T-cell (primary cell): ENCODE data around the gene C1QTNF9. TPM values are rescaled to one million over a fixed set of nuclear protein-coding genes. Genes with fewer than 3 reads are reported as not detected.
A peak's percentile ranks its signal among the peaks of the same experiment; 100 is the strongest.
"Not testable (repeated sequence)": the region's sequence is repeated elsewhere in the genome, so short reads cannot be mapped to it uniquely, and the experiment has no call there.

Source experiments
- ATAC-seq, 4 experiments: fragments of 200-7000 bp in 3 of 4; fragments of 150-1000 bp in 1 of 4; cut with Tn5 transposase; replicated peaks in 1 of 4; 1 replicate in 3 of 4; 2 replicates in 1 of 4; pipeline ENCODE4 v1.10.0; 2021; ENCODE audit warnings: moderate library complexity in 3 of 4, mild to moderate bottlenecking in 2 of 4, moderate number of reproducible peaks in 1 of 4
- CTCF ChIA-PET, 2 donors: fragments of 300-600 bp; sonication (Branson Sonifier 250); formaldehyde crosslinking; loops; one replicate each; lab custom pipeline; 2022; ENCODE audit warnings: antibody characterized with exemption in 2 of 2; lab: Charles Lee
- POLR2A ChIA-PET, 2 donors: fragments of 300-600 bp; sonication (Branson Sonifier 250); formaldehyde crosslinking; loops; one replicate each; lab custom pipeline; 2022; ENCODE audit warnings: antibody characterized with exemption in 2 of 2; lab: Charles Lee
- DNase-seq, 35 experiments: peaks; one replicate each; pipeline versions ENCODE4 v3.0.0 to v3.0.0-alpha.2; 2013 to 2023
- H3K27ac ChIP-seq: one replicate; pipeline ENCODE4 v1.5.1; 2013; ENCODE audit warnings: low read length
- H3K27me3 ChIP-seq, 2 experiments: replicated peaks in 1 of 2; 1 replicate in 1 of 2; 2 replicates in 1 of 2; pipeline versions ENCODE4 v1.6.1 to v1.7.0; 2013; ENCODE audit warnings: low read length in 1 of 2, mixed read lengths in 1 of 2; ENCODE audit not compliant: control insufficient read depth in 2 of 2, insufficient read depth in 2 of 2; ENCODE audit errors: extremely low read depth in 1 of 2
- H3K36me3 ChIP-seq, 2 donors: 1 replicate in 1 of 2; 2 replicates in 1 of 2; pipeline versions ENCODE4 v1.6.1 to v1.7.0; 2013; ENCODE audit warnings: low read length in 1 of 2; ENCODE audit not compliant: control insufficient read depth in 2 of 2, insufficient read depth in 1 of 2; ENCODE audit errors: extremely low read depth in 1 of 2
- H3K4me1 ChIP-seq, 2 experiments: 1 replicate in 1 of 2; 2 replicates in 1 of 2; pipeline versions ENCODE4 v1.6.1 to v1.7.0; 2013; ENCODE audit warnings: low read length in 2 of 2, mixed read lengths in 1 of 2; ENCODE audit not compliant: insufficient read depth in 2 of 2, control insufficient read depth in 1 of 2; ENCODE audit errors: extremely low read depth in 1 of 2
- H3K4me3 ChIP-seq, 2 donors: 1 replicate in 1 of 2; 2 replicates in 1 of 2; pipeline versions ENCODE4 v1.5.1 to v1.7.0; 2013; ENCODE audit warnings: mild to moderate bottlenecking in 2 of 2, low read length in 1 of 2, moderate library complexity in 1 of 2; ENCODE audit not compliant: control insufficient read depth in 1 of 2; ENCODE audit errors: extremely low read depth in 1 of 2
- H3K9me3 ChIP-seq: 2 replicates; pipeline ENCODE4 v1.7.0; 2013
- H3K27ac Mint-ChIP-seq, 2 donors: one replicate each; pipeline ENCODE4 v1.8.0; 2020 to 2021; ENCODE audit warnings: mild to moderate bottlenecking in 2 of 2, mixed read lengths in 2 of 2
- H3K27me3 Mint-ChIP-seq, 2 donors: one replicate each; pipeline ENCODE4 v1.8.0; 2021 to 2022; ENCODE audit warnings: mixed read lengths in 2 of 2
- H3K36me3 Mint-ChIP-seq: one replicate; pipeline ENCODE4 v1.8.0; 2021; ENCODE audit warnings: mixed read lengths
- H3K4me1 Mint-ChIP-seq, 3 donors: one replicate each; pipeline ENCODE4 v1.8.0; 2020 to 2022; ENCODE audit warnings: mixed read lengths in 3 of 3, mild to moderate bottlenecking in 1 of 3
- H3K4me3 Mint-ChIP-seq, 3 donors: one replicate each; pipeline ENCODE4 v1.8.0; 2020 to 2022; ENCODE audit warnings: mild to moderate bottlenecking in 3 of 3, mixed read lengths in 3 of 3, moderate library complexity in 3 of 3
- H3K9me3 Mint-ChIP-seq, 3 donors: one replicate each; pipeline ENCODE4 v1.8.0; 2020 to 2022; ENCODE audit warnings: mixed read lengths in 3 of 3
- WGBS: methylation state at CpG from one replicate; pipeline ENCODE4 v1.1.5; 2013; ENCODE audit warnings: missing lambda C conversion rate; ENCODE audit not compliant: insufficient coverage; 5-methylcytosine and 5-hydroxymethylcytosine counted together
- total RNA-seq, 35 experiments: library from RNA in 6 of 35; stranded (reverse) in 6 of 35; fragments of 120-200 nt in 1 of 35; gene quantifications; one replicate each; pipeline versions ENCODE4 v1.2.1 to v1.2.4 and lab custom pipeline; 2013 to 2026

Gene C1QTNF9
- total RNA-seq, 5 donors from 2014 or later (not counting 1 experiment from before 2014, with no cell fraction given): 0.23 TPM; not detected in 4

DNA sequence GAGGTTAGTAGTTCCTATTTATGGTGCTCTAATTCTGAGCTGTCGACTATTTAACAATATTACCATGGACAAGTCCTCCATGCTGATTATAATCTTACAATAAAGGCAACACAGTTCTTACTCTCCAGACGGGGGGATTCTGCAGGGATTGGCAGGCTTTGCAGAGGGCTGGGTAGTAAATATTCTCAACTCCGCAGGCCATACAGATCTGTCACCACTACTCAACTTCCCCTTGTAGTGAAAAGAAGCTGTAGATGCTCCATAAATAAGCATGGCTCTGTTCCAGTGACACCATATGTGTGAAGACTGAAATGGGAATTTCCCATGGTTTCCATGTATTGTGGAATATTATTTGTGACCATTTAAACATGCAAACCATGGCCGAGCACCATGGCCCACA is 9.5 kb downstream of the C1QTNF9 start:
- peaks cover 13 to 14% of the 10 kb centered on the region in 2 donors for H3K27me3 Mint-ChIP-seq
- CTCF ChIA-PET, H3K36me3 Mint-ChIP-seq, H3K27ac ChIP-seq, H3K9me3 Mint-ChIP-seq, ATAC-seq, H3K4me1 ChIP-seq, DNase-seq, H3K4me1 Mint-ChIP-seq, H3K4me3 Mint-ChIP-seq, H3K36me3 ChIP-seq, H3K27ac Mint-ChIP-seq, POLR2A ChIA-PET, H3K4me3 ChIP-seq, H3K9me3 ChIP-seq: not testable (repeated sequence)
- no CpG with 5 or more reads among the region's 4 CpGs for WGBS
- peaks cover 0 to 11% of the 10 kb centered on the region in 2 experiments for H3K27me3 ChIP-seq

DNA sequence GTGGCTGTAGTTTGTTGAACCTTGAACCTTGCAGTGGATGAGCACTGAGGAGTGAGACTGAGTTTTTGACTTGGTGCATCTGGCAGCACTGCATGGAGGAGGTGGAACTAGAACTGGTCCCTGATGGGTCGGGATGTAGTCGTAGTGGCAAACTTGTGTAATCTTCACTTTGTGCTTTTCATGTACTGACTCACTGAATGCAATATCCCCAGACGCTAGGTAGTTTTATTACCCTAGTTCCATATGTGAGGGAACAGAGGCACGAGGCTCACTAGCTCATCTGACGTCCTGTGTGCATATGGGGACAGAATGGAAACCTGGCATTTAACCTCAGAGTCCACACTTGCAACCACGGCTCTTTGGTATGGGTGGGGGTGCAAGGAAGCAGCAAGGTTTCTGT is 10.3 kb downstream of the C1QTNF9 start:
- H3K9me3 ChIP-seq, ATAC-seq, DNase-seq, H3K4me1 ChIP-seq, H3K4me1 Mint-ChIP-seq, H3K9me3 Mint-ChIP-seq, H3K27ac ChIP-seq, H3K36me3 ChIP-seq, CTCF ChIA-PET, POLR2A ChIA-PET, H3K27ac Mint-ChIP-seq, H3K36me3 Mint-ChIP-seq, H3K4me3 ChIP-seq, H3K4me3 Mint-ChIP-seq: not testable (repeated sequence)
- peaks cover 0 to 11% of the 10 kb centered on the region in 2 experiments for H3K27me3 ChIP-seq
- 100% methylated on average over 2 of the region's 6 CpGs for WGBS
- H3K27me3 Mint-ChIP-seq: peaks cover 16% of the 10 kb centered on the region in 2 donors

DNA sequence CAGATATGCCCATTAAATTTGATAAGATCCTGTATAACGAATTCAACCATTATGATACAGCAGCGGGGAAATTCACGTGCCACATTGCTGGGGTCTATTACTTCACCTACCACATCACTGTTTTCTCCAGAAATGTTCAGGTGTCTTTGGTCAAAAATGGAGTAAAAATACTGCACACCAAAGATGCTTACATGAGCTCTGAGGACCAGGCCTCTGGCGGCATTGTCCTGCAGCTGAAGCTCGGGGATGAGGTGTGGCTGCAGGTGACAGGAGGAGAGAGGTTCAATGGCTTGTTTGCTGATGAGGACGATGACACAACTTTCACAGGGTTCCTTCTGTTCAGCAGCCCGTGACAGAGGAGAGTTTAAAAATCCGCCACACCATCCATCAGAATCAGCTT is 12.0 kb downstream of the C1QTNF9 start:
- H3K9me3 Mint-ChIP-seq, DNase-seq, H3K4me1 ChIP-seq, H3K4me3 ChIP-seq, H3K4me1 Mint-ChIP-seq, H3K36me3 Mint-ChIP-seq, H3K9me3 ChIP-seq, ATAC-seq, POLR2A ChIA-PET, CTCF ChIA-PET, H3K27ac ChIP-seq, H3K36me3 ChIP-seq, H3K27ac Mint-ChIP-seq, H3K4me3 Mint-ChIP-seq: not testable (repeated sequence)
- 89% methylated on average over 3 of the region's 8 CpGs for WGBS
- H3K27me3 ChIP-seq: peaks cover 0 to 11% of the 10 kb centered on the region in 2 experiments
- H3K27me3 Mint-ChIP-seq: peaks cover 26 to 29% of the 10 kb centered on the region in 2 donors

DNA sequence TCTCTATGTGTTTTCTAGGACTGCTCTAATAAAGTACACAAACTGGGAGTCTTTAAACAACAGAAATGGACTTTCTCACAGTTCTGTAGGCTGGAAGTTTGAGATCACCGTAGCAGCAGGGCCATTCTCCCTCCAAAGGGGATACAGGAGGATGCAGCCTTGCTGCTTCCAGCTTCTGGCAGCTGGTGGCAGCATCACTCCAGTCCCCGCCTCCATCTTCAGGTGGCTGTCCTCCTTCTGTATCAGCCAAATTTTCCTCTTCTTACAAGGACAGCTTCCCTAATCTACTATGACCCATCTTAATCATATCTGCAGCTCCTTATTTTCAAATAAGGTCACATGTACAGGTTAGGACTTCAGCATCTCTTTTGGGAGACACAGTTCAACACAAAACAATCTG is 13.1 kb downstream of the C1QTNF9 start:
- H3K36me3 Mint-ChIP-seq, H3K27ac ChIP-seq, CTCF ChIA-PET, H3K27ac Mint-ChIP-seq, H3K4me1 Mint-ChIP-seq, H3K9me3 ChIP-seq, H3K9me3 Mint-ChIP-seq, H3K36me3 ChIP-seq, H3K4me1 ChIP-seq, DNase-seq, H3K4me3 Mint-ChIP-seq, POLR2A ChIA-PET, H3K4me3 ChIP-seq: not testable (repeated sequence)
- peaks cover 0 to 11% of the 10 kb centered on the region in 2 experiments for H3K27me3 ChIP-seq
- peak in 1 of 4 experiments; percentile 38 for ATAC-seq
- 60% methylated on average over 2 of the region's 2 CpGs for WGBS
- peaks cover 29 to 38% of the 10 kb centered on the region in 2 donors for H3K27me3 Mint-ChIP-seq

DNA sequence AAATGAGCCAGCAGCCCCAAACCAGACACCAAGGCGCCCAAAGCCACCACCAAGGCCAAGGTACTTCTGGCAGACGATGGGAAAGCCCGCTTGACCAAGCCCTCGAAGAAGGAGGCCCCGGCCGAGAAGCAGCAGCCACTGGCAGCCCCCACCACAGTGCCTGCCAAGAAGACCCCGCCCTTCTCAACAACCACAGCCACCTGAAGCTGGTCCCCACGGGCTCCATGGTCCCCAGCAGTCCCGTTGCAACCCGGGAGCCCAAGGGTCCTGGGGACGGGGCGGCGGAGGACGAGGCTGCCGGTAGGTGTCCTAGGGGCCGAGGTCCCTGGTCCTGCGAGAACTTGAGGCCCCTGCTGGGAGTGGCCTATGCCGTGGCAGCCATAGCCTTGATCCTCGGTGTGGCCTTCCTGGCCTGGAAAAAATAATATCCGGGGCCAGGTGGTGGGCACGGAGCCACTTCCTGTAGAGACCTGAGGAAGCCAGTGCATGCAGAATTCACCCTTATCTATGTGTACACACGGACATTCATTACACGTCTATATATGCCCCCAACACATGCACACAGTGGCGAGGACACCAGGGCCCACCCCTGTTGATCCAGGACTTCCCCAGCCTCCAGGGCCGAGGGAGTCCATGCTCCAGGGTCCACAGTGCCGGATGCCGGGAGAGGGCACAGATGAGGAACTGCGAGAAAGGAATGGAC is 13.8 kb downstream of the C1QTNF9 start:
- peaks cover 0 to 2% (median 0%) of the 10 kb centered on the region in 3 donors for H3K4me1 Mint-ChIP-seq
- H3K27me3 Mint-ChIP-seq: peaks cover 29 to 38% of the 10 kb centered on the region in 2 donors
- Histone ChIP-seq H3K27ac (no peak overlapping the region), H3K4me3 (no peak overlapping the region), H3K27me3 (peaks cover 0 to 19% of the 10 kb centered on the region in 2 experiments), H3K4me1 (peaks cover 0 to 3% of the 10 kb centered on the region in 2 experiments), H3K9me3 (no peaks in the 10 kb centered on the region), H3K36me3 (no peaks in the 10 kb centered on the region)
- ChIA-PET POLR2A (no interaction called here), CTCF (no interaction called here)
- no peak overlapping the region for H3K27ac Mint-ChIP-seq
- H3K9me3 Mint-ChIP-seq: no peaks in the 10 kb centered on the region
- DNase-seq (no peak), ATAC-seq (no peak)
- H3K4me3 Mint-ChIP-seq: no peak overlapping the region
- 81% methylated on average over 22 of the region's 28 CpGs for WGBS
- H3K36me3 Mint-ChIP-seq: no peaks in the 10 kb centered on the region

DNA sequence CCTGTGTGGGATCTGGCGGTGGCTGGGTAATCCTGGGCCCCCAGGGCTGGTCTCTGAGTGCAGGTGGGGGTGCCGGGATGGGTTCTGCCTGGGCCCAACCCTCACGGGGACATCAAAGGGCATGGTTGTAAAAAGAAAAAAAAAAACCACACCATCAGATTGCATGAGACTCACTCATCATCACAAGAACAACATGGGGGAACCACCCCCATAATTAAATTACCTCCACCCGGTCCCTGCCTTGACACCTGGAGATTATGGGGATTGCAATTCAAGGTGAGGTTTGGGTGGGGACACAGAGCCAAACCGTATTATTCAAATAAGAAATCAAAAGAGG is 14.3 kb downstream of the C1QTNF9 start:
- Mint-ChIP-seq H3K4me1 (peaks cover 0 to 2% (median 0%) of the 10 kb centered on the region in 3 donors), H3K36me3 (no peaks in the 10 kb centered on the region), H3K27me3 (peaks cover 33 to 42% of the 10 kb centered on the region in 2 donors), H3K4me3 (no peak overlapping the region), H3K9me3 (no peaks in the 10 kb centered on the region), H3K27ac (no peak overlapping the region)
- DNase-seq (no peak), ATAC-seq (no peak)
- ChIA-PET POLR2A (no interaction called here), CTCF (no interaction called here)
- H3K27ac ChIP-seq: no peak overlapping the region
- no peaks in the 10 kb centered on the region for H3K36me3 ChIP-seq
- no peak overlapping the region for H3K4me3 ChIP-seq
- no peaks in the 10 kb centered on the region for H3K9me3 ChIP-seq
- 100% methylated on average over 1 of the region's 5 CpGs for WGBS
- peaks cover 0 to 3% of the 10 kb centered on the region in 2 experiments for H3K4me1 ChIP-seq
- peaks cover 0 to 20% of the 10 kb centered on the region in 2 experiments for H3K27me3 ChIP-seq
